ENCODE results near the gene ELOVL2.

The ELOVL2 gene

DNA sequence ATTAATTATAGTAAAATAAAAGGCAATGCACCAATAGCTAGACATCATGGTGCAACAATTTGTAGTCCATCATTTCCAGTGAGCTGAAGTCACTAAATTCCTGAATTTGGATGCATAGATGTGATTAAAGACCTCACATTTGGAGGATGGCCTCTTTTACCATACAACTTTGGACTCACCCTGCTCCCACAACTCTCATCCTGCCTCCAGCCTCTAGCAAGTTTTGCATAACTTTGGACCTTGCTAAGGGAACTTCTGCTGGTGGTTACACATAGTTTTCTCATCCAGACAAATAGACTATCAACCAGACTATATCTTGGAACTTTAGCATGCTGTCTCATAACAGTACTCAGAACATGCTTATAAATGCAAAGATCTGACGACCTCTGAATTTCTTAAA lies 12.8 kb upstream of the ELOVL2 start:
- no peak for DNase-seq

DNA sequence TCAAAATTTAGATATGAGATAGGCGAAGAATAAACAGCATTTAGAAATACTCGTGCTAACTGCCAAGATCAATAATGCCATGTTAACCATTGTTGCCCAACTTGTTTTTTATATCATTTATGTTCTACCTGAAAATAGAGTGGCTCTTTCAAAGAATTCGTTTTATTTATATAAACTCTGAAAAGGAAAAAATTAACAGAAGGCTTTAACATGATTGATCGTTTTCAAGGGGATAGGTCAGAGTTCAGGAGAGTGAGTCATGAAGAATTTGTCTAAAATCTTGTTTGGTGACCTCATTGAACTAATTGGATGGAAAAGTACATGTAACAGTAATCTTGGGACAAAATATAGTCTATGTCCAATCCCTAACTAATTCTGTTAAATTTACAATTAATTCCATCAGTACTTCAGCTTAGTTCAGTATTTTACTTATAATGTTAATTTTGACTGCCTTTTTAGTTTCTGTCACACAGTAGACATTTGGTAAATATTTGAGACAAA lies 11.1 kb upstream of the ELOVL2 start:
- DNase-seq, result no peak

DNA sequence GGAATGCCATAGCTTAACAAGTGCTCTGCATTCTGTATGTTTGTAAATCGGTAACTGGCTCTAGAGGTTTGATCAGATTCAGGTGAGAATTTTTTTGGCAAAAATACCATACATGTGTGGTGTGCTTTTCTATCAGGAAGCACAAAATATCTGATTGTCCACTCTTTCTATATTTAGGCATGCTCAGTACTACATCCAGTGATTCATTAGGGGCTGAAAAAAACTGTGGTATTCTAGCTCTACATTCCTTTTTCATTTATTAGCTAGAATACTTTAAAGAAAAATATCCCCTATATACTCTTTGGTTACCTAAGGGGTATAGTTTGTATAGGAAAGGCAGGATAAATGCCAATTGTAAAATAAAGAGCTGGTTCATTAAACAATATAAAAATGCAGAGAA lies 10.6 kb upstream of the ELOVL2 start:
- DNase-seq, result no peak

DNA sequence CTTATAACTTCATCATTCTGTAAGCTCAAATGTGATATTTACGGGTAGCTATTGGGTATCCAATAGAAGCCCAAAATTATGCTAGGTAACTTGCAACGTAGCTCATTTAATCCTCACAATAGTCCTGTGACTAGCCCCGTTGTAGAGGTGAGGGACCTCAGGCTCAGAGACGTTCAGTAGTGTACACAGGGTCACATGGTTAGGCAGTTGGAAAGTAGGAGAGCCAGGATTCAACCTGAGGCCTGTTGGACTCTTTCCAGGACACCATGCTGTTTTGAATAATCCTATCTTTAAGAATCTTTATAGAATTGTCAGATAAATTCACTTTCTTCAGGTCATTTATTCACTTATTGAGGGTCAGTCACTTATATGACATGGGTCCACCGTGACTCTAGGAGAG lies 9.2 kb upstream of the ELOVL2 start:
- no peak for DNase-seq

DNA sequence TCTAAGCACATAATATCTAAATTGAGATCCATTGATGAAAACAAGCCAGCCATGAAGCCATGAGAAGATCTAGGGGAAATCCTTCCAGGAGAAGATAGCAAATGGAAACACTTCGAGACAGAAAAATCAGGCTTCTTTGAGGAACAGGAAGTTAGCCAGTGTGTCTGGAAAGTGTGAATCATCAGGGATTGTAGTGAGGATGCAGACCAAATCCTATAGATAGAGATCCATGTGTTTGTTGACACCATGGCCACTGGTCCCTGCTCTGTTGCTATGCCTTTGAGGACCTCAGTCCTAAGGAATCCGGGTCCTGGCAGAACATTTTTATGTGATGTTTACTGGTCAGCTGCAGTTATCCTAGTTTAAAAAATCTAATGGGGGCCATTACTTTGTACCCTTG lies 6.6 kb upstream of the ELOVL2 start:
- peak; percentile 43 for DNase-seq

DNA sequence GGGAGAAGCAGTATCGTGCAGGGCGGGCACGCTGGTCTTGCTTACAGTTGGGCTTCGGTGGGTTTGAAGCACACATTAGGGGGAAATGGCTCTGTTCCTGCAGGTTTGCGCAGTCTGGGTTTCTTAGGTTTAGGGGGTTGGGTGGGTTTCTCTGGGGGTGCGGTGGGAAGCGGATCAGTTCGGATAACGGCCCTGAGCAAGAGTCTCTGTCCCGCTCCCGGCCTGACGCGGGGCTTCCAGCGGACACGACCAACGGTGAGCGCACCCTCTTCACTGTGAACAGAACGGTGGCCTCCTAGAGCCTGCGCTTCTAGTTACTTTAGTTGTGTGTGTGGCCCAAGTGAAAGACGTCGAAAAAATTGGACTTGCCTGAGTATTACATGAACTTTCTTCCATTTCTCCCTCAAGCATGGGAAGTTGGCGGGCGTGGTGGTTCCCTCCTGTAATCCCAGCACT lies 635 bp upstream of the ELOVL2 start:
- no peak for DNase-seq

DNA sequence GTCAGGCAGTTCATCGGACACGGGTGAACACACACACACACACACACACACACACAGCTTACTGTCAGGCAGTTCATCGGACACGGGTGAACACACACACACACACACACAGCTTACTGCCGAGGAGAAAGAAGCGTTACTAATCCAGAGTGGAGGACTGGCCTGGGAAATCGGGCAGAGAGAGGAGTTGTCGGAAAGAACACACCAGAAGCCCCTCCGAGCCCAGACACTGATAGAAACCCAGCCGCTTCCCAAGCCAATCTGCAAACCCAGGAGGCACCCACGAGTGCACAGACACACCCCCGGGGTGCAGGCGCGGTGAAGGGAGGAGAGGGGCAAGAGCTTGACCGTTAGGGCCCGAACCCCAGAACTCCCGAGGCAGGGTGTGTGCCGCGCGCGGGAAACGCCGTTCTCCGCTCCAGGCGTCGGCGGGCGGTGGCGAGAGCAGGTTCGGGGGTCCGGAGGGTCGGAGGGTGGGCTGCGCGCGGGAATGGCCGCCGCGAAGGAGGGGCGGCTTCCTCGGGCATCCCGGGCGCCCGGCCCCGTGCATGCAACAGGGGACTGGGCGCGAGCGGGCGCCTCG lies 636 bp downstream of the ELOVL2 start:
- DNase-seq, result no peak

DNA sequence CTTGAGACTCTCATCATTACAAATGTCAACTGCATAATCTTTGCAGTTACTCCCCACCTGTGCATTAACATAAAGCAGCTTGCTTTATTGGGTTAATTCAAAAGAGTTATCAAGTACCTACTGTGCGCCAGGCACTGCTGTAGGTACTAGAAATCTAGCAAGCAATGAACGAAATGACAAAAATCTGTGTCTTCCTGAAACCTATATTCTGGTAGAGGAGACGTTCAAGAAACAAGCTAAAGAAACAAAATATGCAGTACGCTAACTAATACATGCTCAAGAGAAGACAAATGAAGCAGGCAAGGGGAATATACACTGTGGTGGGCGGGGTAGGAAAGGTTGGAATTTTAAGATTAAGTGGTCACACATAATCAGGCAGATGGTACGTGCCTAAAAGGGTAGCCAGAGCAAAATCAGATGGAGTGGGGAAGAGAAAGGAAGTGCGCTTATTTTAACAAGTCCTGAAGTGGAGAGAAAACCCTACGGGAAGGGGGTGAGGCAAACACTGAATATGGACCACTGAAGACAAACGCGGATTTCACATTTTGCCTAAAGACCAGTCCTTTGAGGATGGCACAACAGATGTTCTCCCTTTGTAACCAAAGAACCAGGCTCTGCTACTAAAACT lies 1.2 kb downstream of the ELOVL2 start:
- DNase-seq, result no peak

DNA sequence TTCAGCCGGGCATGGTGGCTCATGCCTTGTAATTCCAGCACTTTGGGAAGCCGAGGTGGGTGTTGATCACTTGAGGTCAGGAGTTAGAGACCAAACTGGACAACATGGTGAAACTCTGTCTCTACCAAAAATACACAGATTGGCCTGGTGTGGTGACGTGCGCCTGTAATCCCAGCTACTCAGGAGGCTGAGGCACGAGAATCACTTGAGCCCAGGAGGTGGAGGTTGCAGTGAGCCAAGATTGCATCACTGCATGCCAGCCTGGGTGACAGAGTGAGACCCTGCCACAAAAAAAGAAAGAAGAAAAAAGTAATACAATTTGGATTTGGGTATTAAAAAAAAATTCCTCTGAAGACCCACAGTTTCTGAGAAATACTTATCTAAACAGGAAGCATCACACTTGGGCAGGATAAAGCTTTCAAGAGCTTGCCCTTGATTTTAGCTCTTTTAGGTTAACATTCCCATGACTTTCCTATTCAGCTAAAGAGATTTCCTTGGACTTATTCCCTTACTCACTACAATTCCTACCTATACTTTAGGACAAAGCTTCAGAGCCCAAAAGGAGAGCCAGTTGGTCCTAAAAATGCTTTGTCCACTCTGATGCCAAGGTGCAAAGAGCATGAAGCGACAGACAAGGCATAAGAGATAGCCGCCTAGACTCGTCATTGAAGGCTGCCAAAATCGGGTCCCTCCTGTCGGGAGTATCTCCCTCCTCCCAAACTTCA lies 1.9 kb downstream of the ELOVL2 start:
- DNase-seq, result peak; percentile 33

DNA sequence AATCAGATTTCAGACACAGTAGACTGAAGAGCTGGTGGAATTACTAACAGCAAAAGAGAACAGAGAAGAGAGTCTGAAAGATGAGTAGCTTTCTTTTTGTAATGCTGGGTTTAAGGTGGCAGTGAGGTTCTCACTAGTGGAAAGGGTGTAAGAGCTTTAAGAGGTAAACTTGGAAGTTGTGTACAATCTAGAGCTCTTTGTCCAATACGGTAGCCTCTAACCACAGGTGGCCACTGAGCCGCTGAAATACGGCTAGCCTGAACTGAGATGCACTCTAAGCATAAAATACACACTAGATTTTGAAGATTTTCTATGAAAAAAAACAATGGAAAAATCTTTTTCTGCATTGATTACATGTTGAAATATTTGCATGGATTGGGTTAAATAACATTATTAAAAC lies 4.0 kb downstream of the ELOVL2 start:
- DNase-seq, result no peak

DNA sequence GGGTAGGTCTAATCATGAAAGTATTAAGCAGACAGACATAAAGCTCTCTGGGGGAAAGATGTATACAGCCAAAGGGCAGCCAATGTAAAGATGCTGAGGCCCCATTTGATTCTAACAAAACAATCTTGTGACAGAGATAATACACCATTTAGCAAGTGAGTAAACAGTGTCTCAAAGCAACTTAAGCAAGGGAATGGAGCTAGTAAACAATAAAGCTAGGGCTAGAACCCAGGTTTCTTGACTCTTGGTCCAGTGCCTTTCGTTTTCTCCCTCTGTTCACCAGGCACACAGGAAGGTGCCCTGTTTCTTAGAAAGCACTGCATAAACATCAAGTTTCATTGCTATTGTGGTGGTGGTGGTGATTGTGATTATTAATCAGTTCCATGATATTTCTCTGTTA lies 5.1 kb downstream of the ELOVL2 start:
- no peak for DNase-seq

DNA sequence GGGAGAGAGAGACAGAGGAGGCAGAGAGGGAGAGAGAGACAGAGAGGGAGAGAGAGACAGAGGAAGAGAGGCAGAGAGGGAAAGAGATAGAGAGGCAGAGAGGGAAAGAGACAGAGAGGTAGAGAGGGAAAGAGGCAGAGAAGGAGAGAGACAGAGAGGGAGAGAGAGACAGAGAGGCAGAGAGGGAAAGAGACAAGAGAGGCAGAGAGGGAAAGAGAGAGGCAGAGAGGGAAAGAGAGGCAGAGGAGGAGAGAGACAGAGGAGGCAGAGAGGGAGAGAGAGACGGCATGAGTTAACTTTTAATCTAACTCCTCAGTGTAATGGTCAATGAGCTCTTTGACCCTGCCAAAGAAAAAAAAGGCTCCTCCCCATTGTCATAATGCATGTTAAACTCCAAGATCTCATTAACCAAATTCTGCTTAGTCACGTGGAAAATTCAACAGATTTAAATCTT lies 7.1 kb downstream of the ELOVL2 start:
- DNase-seq, result no peak

DNA sequence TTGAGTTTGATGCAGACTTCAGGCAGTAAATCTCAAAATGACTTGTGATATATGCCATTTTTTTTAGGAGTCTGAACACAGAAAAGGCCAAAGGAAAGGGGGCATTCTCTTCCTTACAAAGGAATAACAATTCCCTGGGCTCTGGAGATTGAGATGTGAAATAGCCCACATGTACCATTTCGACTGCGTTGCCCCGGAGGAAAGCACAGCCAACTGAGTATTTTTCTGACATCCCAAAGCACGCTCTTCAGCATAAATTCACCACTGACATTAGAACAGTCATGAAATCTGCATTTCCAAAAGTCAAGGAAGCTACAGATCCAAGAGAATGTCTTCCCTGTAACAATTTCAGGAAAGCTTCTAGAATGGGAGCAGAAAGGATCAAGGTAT lies 7.8 kb downstream of the ELOVL2 start:
- DNase-seq, result no peak

DNA sequence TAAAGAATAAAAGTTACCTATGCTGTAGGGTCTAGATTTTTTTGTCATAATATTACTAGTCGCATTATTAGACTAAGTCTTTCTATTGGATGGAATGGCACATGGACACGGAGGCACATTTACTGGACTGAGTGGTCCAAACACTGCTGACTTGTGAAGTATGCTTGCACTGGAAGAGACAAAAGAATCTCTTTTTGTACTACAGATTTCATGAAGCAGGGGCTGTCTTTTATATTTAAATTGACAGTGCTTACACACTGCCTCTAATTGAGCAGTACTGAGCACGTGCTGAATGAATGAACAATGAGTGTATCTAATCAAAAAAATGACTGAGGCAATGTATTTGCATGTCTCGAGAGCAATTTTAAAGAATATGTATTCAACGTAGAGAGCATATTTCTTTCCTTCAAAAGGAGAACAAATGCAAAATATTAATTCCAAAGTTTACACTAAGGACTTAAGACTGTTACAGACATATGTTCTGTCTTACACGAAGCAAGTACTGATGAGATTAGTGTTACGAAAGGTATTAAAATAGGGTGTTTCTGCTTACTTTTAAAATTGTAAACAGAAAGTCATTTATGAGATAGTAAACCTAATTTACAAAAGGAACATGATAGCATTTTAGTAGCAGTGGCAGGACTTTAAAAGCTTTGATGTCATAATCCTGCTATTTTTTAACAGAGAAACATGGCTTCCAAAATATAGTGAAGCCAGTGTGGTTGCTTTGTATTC lies 8.3 kb downstream of the ELOVL2 start:
- DNase-seq, result no peak

DNA sequence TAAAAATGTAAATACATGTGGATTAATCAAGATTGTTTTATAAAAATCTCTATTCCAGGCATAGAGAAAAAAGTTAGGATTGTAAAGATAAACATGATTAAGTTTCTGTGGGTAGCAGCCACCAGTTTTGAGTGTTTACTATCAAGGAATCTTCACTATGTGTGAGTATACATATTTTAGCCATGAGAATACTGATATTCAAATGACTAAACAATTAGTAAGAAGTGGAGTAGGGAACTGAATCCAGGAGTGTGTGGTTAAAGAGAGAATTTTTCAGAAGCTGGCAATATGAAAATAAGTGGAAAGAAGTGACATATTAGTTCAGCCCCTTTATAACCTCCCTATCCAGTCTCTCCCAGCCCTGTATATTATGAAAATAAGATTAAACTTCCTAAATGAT lies 10.3 kb downstream of the ELOVL2 start:
- DNase-seq, result no peak

DNA sequence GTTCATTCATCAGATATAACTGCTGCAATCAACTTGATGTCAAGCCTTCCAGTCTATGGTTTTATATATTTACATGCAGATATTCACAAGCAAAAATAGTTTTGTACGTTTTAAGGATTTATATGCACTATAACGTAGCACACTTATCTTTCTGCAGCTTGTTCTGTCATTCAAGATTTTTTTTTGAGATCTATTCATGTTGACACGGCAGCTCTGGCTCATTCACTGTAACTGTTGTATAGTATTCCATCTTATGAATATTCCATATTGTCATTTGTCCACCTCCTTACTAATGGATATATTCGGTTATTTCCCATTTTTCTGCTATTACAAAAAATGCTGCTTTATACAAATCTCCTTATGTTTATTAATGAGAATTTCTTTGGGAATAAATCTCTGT lies 13.2 kb downstream of the ELOVL2 start:
- no peak for DNase-seq

DNA sequence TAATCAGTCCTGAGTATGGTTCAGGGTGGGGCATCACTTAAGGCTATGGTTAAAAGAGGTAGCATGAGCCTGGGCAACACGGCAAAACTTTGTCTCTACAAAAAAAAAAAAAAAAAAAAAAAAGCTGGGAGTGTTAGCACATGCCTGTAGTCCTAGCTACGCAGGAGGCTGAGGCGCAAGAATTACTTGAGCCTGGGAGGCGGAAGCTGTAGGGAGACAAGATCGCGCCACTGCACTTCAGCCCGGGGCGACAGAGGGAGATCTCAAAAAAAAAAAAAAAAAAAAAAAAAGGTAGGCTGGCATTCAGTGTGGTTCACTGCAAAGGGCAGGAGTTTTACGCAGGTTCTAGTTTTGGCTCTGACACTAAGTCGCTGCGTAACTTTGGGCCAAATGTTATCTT lies 15.1 kb downstream of the ELOVL2 start:
- no peak for DNase-seq

DNA sequence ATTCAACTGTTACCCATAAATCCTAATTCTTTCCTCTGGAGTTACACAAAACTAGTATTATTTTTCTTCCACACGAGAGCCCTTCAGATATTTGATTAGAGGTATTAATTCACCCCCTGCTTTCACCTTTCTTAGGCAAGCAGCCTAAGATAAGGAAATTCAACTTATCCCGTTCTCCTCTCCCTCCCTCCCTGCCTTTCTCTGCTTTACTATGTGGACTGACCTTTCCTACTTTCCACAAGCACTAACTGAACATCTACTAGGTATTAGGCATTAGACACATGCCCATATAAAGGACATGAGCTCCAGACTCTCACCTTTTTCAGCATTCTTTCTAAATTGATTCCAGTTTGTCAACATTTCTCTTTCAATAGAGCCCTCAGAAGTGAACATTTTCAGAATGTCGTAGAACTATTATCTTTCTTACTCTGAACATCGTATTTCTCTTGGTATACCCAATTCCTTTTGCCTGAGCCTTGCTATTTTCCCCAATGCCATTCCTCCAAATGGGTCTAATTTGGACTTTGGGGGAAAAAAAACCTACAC lies 16.5 kb downstream of the ELOVL2 start:
- DNase-seq, result no peak

DNA sequence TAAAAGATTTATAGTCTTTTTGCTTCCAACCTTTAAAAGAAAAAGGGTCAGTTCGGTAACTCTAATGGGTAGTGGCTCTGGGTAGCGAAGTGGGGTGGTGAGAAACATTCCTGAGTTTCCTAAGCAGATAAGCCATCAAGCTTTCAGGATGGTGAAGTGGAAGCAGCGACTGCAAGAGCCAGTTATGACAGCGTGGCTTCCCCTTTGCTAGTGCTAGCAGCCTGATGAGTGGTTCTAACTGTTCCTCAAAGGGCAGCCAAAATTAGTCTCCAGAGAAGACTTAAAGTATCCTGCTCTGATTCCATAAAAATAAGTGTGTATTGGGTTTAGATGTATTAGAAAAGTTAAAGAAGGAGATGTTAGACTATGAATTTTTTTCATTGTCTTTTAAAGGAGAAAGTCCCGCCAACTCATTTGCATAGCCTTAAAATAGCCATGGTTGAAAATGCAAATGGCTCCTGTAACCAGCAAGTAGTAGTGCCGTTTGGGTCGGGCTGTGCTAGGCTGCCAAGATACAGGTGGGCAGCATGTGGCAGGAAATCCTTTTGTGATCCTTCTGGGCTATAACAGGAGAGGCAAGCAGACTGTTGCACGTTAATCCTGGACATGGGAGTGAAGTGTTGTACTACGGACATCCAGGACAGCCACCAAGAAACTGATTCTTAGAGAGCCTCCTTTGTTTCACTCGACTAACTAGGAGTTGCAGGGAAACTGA lies 18.0 kb downstream of the ELOVL2 start:
- DNase-seq, result peak; percentile 22

DNA sequence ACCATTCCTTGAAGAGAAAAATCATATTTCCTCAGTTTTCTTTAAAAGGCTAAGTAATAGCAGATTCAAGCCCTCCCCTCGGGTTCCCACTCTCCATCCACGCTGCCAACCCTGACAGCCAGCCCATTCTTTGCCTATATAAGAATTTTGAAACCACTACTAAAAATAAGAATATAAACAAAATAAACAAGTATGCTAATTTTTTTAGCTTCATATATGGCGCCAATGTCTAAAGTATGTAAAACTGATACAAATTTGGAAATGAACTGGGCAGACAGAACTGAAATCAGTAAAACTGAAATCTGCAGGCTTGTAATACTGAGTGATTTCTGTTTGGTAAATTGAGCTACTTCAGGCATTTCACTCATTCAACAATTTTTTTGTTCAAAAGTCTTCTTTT lies 19.0 kb downstream of the ELOVL2 start:
- no peak for DNase-seq

DNA sequence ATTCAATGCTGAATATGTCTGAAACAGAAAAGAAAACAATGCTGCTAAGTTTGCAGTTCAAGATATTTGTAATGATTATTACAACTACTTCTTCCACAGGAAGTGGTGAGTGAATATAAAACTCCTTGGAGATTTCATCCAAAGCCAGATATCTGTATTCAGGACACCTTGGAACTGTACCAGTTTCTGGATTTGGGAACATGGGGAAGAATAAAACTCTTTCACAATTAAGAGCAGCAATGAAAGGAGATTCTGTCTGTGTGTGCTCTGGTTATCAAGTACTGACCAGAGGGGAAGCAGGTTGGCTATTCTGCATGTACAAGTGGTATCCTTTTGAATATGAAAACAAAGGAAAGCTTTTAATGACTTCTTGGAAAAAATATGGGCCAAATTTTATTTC lies 21.1 kb downstream of the ELOVL2 start:
- no peak for DNase-seq

DNA sequence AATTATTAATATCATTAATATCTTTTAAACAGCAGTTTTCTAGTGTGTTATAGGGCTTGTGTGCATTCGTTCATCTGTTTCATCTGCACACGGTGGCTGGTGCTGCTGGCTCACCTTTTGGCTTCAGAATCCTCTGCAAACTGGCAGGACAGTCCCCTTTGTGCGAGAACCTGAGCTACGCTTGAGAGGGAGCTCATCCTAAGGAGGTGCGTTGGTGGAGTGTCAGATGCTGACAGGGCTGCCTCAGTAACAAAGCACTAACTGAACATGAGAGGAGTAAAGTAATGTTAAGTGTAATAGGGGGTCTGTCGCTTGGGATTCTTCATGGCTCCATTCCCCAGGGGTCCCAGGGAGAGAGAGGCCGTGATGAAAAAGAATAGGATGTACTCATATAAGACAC lies 22.4 kb downstream of the ELOVL2 start:
- no peak for DNase-seq

DNA sequence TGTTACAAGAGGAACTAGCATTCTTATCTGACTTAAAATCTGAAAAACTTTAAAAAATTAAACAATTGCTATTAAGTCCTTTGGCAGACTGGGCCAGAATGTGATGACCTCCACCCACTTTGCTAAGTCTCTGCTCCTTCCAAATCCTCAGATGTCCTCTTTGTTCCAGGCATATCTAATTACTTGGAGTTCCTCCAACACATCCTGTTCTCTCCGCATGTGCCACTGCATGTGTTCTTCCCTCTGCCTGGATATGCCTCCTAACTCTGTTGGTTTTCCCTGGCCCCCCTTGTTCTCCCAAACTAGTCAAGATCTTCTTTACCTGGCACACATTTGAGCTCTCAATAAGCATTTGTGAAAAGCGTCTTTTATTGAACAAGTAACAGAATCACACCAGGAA lies 23.1 kb downstream of the ELOVL2 start:
- DNase-seq, result no peak

All from OCI-M1 (cell line).